PC-3 (cell line): Measurements from ENCODE around the gene SUCNR1.

Experiments
- CTCF ChIP-seq: fragments of 300-600 bp; sonication (generic); conservative IDR thresholded peaks from 2 replicates; pipeline ENCODE4 v1.5.1; 2017; ENCODE audit warnings: antibody characterized with exemption, low read depth, mild to moderate bottlenecking, low read length
- EZH2 ChIP-seq: fragments of 300-600 bp; sonication (generic); IDR thresholded peaks from one replicate; pipeline ENCODE4 v1.6.1; 2017; ENCODE audit warnings: antibody characterized with exemption, mild to moderate bottlenecking, low read length; ENCODE audit not compliant: unreplicated experiment

GRCh38 chr3:151873398-151873797 is at the start of gene SUCNR1:
- TF ChIP-seq CTCF = no peak
- no peak for TF ChIP-seq EZH2
